VCaP (cell line): ENCODE measurements around the gene SLC29A3.

ENCODE experiments used
- H3K27ac ChIP-seq: fragments of 450-650 bp; 2 replicates; pipeline ENCODE4 v1.5.1; 2017
- CTCF ChIP-seq: fragments of 450-650 bp; conservative IDR thresholded peaks from 2 replicates; pipeline ENCODE4 v1.5.1; 2017; ENCODE audit warnings: mild to moderate bottlenecking, moderate library complexity

SLC29A3 gene

GRCh38 chr10:71330789-71331404 lies 11.8 kb downstream of the SLC29A3 start:
- no peak for TF ChIP-seq CTCF

GRCh38 chr10:71331736-71332135 lies 12.7 kb downstream of the SLC29A3 start:
- TF ChIP-seq CTCF: no peak
- no peak overlapping the region for H3K27ac ChIP-seq

More at GRCh38 chr10:71330789-71331404, 11.8 kb downstream of the SLC29A3 start:
- H3K27ac ChIP-seq: no peak overlapping the region

- no peak overlapping the region for H3K27ac ChIP-seq
- no peak for TF ChIP-seq CTCF
Measured at GRCh38 chr10:71332466-71332865, 13.4 kb downstream of the SLC29A3 start.

- H3K27ac ChIP-seq: peak overlapping the region; percentile 63
- no peak for TF ChIP-seq CTCF
Measured at GRCh38 chr10:71333129-71333887, 14.2 kb downstream of the SLC29A3 start.

GRCh38 chr10:71334221-71334791 lies 15.2 kb downstream of the SLC29A3 start:
- no peak for TF ChIP-seq CTCF
- peak overlapping the region; percentile 63 for H3K27ac ChIP-seq

- no peak for TF ChIP-seq CTCF
- H3K27ac ChIP-seq: peak overlapping the region; percentile 63
Measured at GRCh38 chr10:71335173-71335708, 16.2 kb downstream of the SLC29A3 start.

- H3K27ac ChIP-seq: no peak overlapping the region
- TF ChIP-seq CTCF: no peak
Measured at GRCh38 chr10:71336632-71337031, 17.6 kb downstream of the SLC29A3 start.
